GM12874 (cell line): Measurements from ENCODE around the gene CBFA2T2.

ENCODE experiments used
- CTCF ChIP-seq: IDR thresholded peaks from 2 replicates; pipeline ENCODE4 v1.5.1; 2011; ENCODE audit warnings: low read depth, mild to moderate bottlenecking, control low read depth, low read length, moderate library complexity; ENCODE audit not compliant: insufficient read depth

CBFA2T2 gene

GRCh38 chr20:33531047-33531877 lies 41.4 kb downstream of the CBFA2T2 start:
- TF ChIP-seq CTCF: no peak

- no peak for TF ChIP-seq CTCF
These were observed 42.0 kb downstream of the CBFA2T2 start for GRCh38 chr20:33531885-33532284.

GRCh38 chr20:33532753-33533459 lies 43.0 kb downstream of the CBFA2T2 start:
- no peak for TF ChIP-seq CTCF

- TF ChIP-seq CTCF: no peak
These were observed 47.7 kb downstream of the CBFA2T2 start for GRCh38 chr20:33537608-33538007.

GRCh38 chr20:33539129-33539528 lies 49.2 kb downstream of the CBFA2T2 start:
- TF ChIP-seq CTCF: no peak

GRCh38 chr20:33540427-33540826 lies 50.5 kb downstream of the CBFA2T2 start:
- no peak for TF ChIP-seq CTCF

- no peak for TF ChIP-seq CTCF
These were observed 51.2 kb downstream of the CBFA2T2 start for GRCh38 chr20:33541074-33541473.
